PC-3 (cell line): ENCODE data around the gene CLDN12. TPM values are rescaled to one million over a fixed set of nuclear protein-coding genes. Genes with fewer than 3 reads are reported as not detected.

ENCODE experiments used
- ATAC-seq: fragments of 200-7000 bp; cut with Tn5 transposase; 2 replicates; pipeline ENCODE4 v1.9.1; 2020; ENCODE audit warnings: mild to moderate bottlenecking, moderate library complexity
- BruUV-seq: library from RNA; stranded (reverse); fragments of 400-500 nt; replicated peaks from 2 replicates; lab custom pipeline; 2021; lab: Mats Ljungman, UMichigan
- CTCF ChIA-PET: fragments of 300-600 bp; sonication (Branson Sonifier 250); formaldehyde crosslinking; loops from one replicate; lab custom pipeline; 2022; ENCODE audit warnings: antibody characterized with exemption; lab: Charles Lee
- POLR2A ChIA-PET: fragments of 300-600 bp; sonication (Branson Sonifier 250); formaldehyde crosslinking; loops from one replicate; lab custom pipeline; 2022; ENCODE audit warnings: antibody characterized with exemption; ENCODE audit not compliant: unreplicated experiment; lab: Charles Lee
- DNase-seq: peaks from one replicate; pipeline ENCODE4 v3.0.0-alpha.2; 2015
- H2AFZ ChIP-seq: fragments of 300-600 bp; sonication (generic); 2 replicates; pipeline ENCODE4 v1.6.0; 2016; ENCODE audit warnings: antibody characterized with exemption, low read length
- H3F3A ChIP-seq: fragments of 300-600 bp; sonication (generic); one replicate; pipeline ENCODE4 v1.6.0; 2017; ENCODE audit warnings: antibody characterized with exemption, low read length, control low read depth, mild to moderate bottlenecking; ENCODE audit not compliant: unreplicated experiment
- H3K27ac ChIP-seq: fragments of 300-600 bp; sonication (generic); 2 replicates; pipeline ENCODE4 v1.5.1; 2016; ENCODE audit warnings: mild to moderate bottlenecking, low read length
- H3K27me3 ChIP-seq: fragments of 300-600 bp; sonication (generic); 2 replicates; pipeline ENCODE4 v1.6.1; 2016; ENCODE audit warnings: low read length, mixed read lengths
- H3K36me3 ChIP-seq: fragments of 300-600 bp; sonication (generic); 2 replicates; pipeline ENCODE4 v1.6.1; 2016; ENCODE audit warnings: low read depth, mixed run types, low read length, mixed read lengths
- H3K4me1 ChIP-seq: fragments of 300-600 bp; sonication (generic); 2 replicates; pipeline ENCODE4 v1.5.1; 2016; ENCODE audit warnings: low read length; ENCODE audit not compliant: insufficient read depth
- H3K4me2 ChIP-seq: fragments of 300-600 bp; sonication (generic); 2 replicates; pipeline ENCODE4 v1.6.0; 2016; ENCODE audit warnings: low read length
- H3K4me3 ChIP-seq: fragments of 300-600 bp; sonication (generic); 2 replicates; pipeline ENCODE4 v1.5.1; 2016; ENCODE audit warnings: mild to moderate bottlenecking, low read length, mixed read lengths
- H3K79me2 ChIP-seq: fragments of 300-600 bp; sonication (generic); 2 replicates; pipeline ENCODE4 v1.6.1; 2017; ENCODE audit warnings: low read length, mixed read lengths
- H3K9ac ChIP-seq: fragments of 300-600 bp; sonication (generic); 2 replicates; pipeline ENCODE4 v1.6.0; 2016; ENCODE audit warnings: mild to moderate bottlenecking, low read length
- H3K9me2 ChIP-seq: fragments of 300-600 bp; sonication (generic); replicated peaks from 2 replicates; pipeline ENCODE4 v1.6.1; 2016; ENCODE audit warnings: mixed run types, low read length, mixed read lengths
- H3K9me3 ChIP-seq: fragments of 300-600 bp; sonication (generic); 2 replicates; pipeline ENCODE4 v1.6.1; 2016; ENCODE audit warnings: low read length, mixed read lengths
- H4K20me1 ChIP-seq: fragments of 300-600 bp; sonication (generic); 2 replicates; pipeline ENCODE4 v1.6.1; 2016; ENCODE audit warnings: low read length, mixed read lengths
- EZH2 ChIP-seq: fragments of 300-600 bp; sonication (generic); IDR thresholded peaks from one replicate; pipeline ENCODE4 v1.6.1; 2017; ENCODE audit warnings: antibody characterized with exemption, mild to moderate bottlenecking, low read length; ENCODE audit not compliant: unreplicated experiment
- EZH2phosphoT487 ChIP-seq: fragments of 300-600 bp; sonication (generic); IDR thresholded peaks from 2 replicates; pipeline ENCODE4 v1.6.1; 2018; ENCODE audit warnings: mild to moderate bottlenecking, antibody characterized with exemption, low read length, borderline replicate concordance
- intact Hi-C: fragments of 100-400 bp; cut with micrococcal nuclease; formaldehyde crosslinking; loops from 2 replicates; pipeline ENCODE4 v1.9.0; 2023
- total RNA-seq: library from RNA; depleted of rRNA; stranded (reverse); fragments of >200 nt; gene quantifications from 2 replicates; pipeline ENCODE4 v1.2.3, GENCODE V29; 2014
- TF ChIP-seq, protein P1 (sequence below): fragments of 300-600 bp; sonication (generic); conservative IDR thresholded peaks from 2 replicates; pipeline ENCODE4 v1.5.1; 2017; ENCODE audit warnings: antibody characterized with exemption, low read depth, mild to moderate bottlenecking, low read length

Gene CLDN12
- total RNA-seq, 1 experiment from 2014 or later: 14.7 TPM

DNA sequence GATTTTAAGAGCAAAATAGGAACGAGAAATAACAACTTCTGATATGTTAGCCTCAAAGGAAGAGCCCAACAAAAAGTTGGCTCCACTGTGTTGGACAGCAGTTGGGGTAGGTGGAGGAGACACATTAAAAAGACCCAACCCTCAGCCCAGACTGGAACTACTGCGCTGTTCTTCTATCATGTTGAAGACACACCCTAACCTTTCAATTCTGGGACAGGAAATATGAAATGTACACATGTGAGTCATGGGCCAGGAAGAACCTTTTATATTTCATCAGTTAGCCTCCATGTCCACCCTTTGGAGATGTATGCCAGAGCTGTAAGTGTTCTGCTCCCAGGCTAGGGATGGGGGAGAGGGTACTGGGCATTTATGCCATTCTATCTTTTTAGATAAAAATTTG lies 22.1 kb downstream of the CLDN12 start:
- H3K4me2 ChIP-seq: peak overlapping the region; percentile 55
- H3K27ac ChIP-seq: peak overlapping the region; percentile 56
- peaks cover 14% of the 10 kb centered on the region for H3K4me1 ChIP-seq
- no peaks in the 10 kb centered on the region for H3K9me2 ChIP-seq
- no peaks in the 10 kb centered on the region for H3K36me3 ChIP-seq
- ChIA-PET CTCF (interaction anchor here (0.6 kb wide), 1 partner anchor 110 kb away, joined by 3 read pairs; no protein-coding TSS in a partner anchor), POLR2A (no interaction called here)
- H3F3A ChIP-seq: no peaks in the 10 kb centered on the region
- H3K4me3 ChIP-seq: no peak overlapping the region
- intact Hi-C loops: loop anchor here (1.0 to 5.0 kb wide), 2 partner anchors 41 to 1878 kb away; no protein-coding TSS in a partner anchor
- H4K20me1 ChIP-seq: no peaks in the 10 kb centered on the region
- H3K9ac ChIP-seq: no peak overlapping the region
- TF ChIP-seq EZH2phosphoT487: no peak
- TF ChIP-seq, protein P1, sequence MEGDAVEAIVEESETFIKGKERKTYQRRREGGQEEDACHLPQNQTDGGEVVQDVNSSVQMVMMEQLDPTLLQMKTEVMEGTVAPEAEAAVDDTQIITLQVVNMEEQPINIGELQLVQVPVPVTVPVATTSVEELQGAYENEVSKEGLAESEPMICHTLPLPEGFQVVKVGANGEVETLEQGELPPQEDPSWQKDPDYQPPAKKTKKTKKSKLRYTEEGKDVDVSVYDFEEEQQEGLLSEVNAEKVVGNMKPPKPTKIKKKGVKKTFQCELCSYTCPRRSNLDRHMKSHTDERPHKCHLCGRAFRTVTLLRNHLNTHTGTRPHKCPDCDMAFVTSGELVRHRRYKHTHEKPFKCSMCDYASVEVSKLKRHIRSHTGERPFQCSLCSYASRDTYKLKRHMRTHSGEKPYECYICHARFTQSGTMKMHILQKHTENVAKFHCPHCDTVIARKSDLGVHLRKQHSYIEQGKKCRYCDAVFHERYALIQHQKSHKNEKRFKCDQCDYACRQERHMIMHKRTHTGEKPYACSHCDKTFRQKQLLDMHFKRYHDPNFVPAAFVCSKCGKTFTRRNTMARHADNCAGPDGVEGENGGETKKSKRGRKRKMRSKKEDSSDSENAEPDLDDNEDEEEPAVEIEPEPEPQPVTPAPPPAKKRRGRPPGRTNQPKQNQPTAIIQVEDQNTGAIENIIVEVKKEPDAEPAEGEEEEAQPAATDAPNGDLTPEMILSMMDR: no peak
- TF ChIP-seq EZH2: no peak
- H3K27me3 ChIP-seq: no peaks in the 10 kb centered on the region
- no peaks in the 10 kb centered on the region for H3K79me2 ChIP-seq
- ATAC-seq (peak; percentile 94), DNase-seq (peak; percentile 80)
- 0 out of 2 replicates have a peak overlapping the region, but pooled peaks have one; percentile 32 for H2AFZ ChIP-seq
- BruUV-seq: no TSS peak
- no peaks in the 10 kb centered on the region for H3K9me3 ChIP-seq

GRCh38 chr7:90430614-90431460 lies 27.6 kb downstream of the CLDN12 start:
- CTCF ChIA-PET: no interaction called here
- H3K4me3 ChIP-seq: no peak overlapping the region
- intact Hi-C loops: no loop called here
- no peaks in the 10 kb centered on the region for H3F3A ChIP-seq
- H4K20me1 ChIP-seq: no peaks in the 10 kb centered on the region
- no peaks in the 10 kb centered on the region for H3K9me2 ChIP-seq
- no peak overlapping the region for H3K27ac ChIP-seq
- H3K4me2 ChIP-seq: no peak overlapping the region
- peaks cover 2% of the 10 kb centered on the region for H3K4me1 ChIP-seq
- TF ChIP-seq EZH2: no peak
- H3K79me2 ChIP-seq: no peaks in the 10 kb centered on the region
- H3K9me3 ChIP-seq: no peaks in the 10 kb centered on the region
- DNase-seq: no peak
- H3K27me3 ChIP-seq: no peaks in the 10 kb centered on the region
- no TSS peak for BruUV-seq
- no peak for ATAC-seq
- no peak overlapping the region for H3K9ac ChIP-seq
- POLR2A ChIA-PET: no interaction called here
- H3K36me3 ChIP-seq: no peaks in the 10 kb centered on the region
- no peak overlapping the region for H2AFZ ChIP-seq

GRCh38 chr7:90432752-90433151 lies 29.5 kb downstream of the CLDN12 start:
- no peak for DNase-seq
- ATAC-seq: no peak

More at GRCh38 chr7:90432752-90433151, 29.5 kb downstream of the CLDN12 start:
- BruUV-seq: no TSS peak
- intact Hi-C loops: no loop called here
- Histone ChIP-seq H3K9ac (no peak overlapping the region), H3F3A (no peaks in the 10 kb centered on the region), H4K20me1 (no peaks in the 10 kb centered on the region), H3K4me3 (no peak overlapping the region), H2AFZ (no peak overlapping the region), H3K9me2 (no peaks in the 10 kb centered on the region), H3K36me3 (no peaks in the 10 kb centered on the region), H3K27ac (no peak overlapping the region), H3K4me2 (no peak overlapping the region), H3K9me3 (no peaks in the 10 kb centered on the region), H3K27me3 (no peaks in the 10 kb centered on the region), H3K79me2 (no peaks in the 10 kb centered on the region), H3K4me1 (no peaks in the 10 kb centered on the region)
- ChIA-PET POLR2A (no interaction called here), CTCF (no interaction called here)
- TF ChIP-seq EZH2phosphoT487 (no peak), EZH2 (no peak)
- TF ChIP-seq, protein P1: no peak
